ENCODE results near the gene MEI1. TPM values are rescaled to one million over a fixed set of nuclear protein-coding genes. Genes with fewer than 3 reads are reported as not detected.

MEI1 gene
- total and polyA plus RNA-seq, 9 of the 15 experiments (the other 6 are each of a cell fraction or from before 2014, with no cell fraction given), result 0.08 to 0.68 (median 0.18) TPM; not detected in 2

GRCh38 chr22:41845380-41846267 lies 146.3 kb downstream of the MEI1 start (continued):
- TF ChIP-seq E2F5 (CRISPR knock-in tag; IDR thresholded peaks at IDR 0.05), result no peak
- no peak for TF ChIP-seq HNRNPL (IDR thresholded peaks at IDR 0.05; ENCODE audit: low read depth, low read length)
- TF ChIP-seq RBM15 (IDR thresholded peaks at IDR 0.05; ENCODE audit: insufficient read depth, low read length), result no peak
- TF ChIP-seq TBP (optimal IDR thresholded peaks at IDR 0.05; ENCODE audit: low read depth, low read length), result no peak
- TF ChIP-seq DLX4 (CRISPR knock-in tag; IDR thresholded peaks at IDR 0.05), result no peak
- TF ChIP-seq TAL1 (IDR thresholded peaks at IDR 0.05), result peak; percentile 98
- TF ChIP-seq CHCHD3 (CRISPR knock-in tag; IDR thresholded peaks at IDR 0.05), result no peak
- peak; percentile 72; the same call in 1 of the 2 replicates for TF ChIP-seq ESRRA (IDR thresholded peaks at IDR 0.05; ENCODE audit: borderline replicate concordance, low read depth)
- peak; percentile 36; the same call in 1 of the 2 replicates for TF ChIP-seq MYNN (IDR thresholded peaks at IDR 0.05)
- no peak for TF ChIP-seq MYNN (CRISPR knock-in tag; IDR thresholded peaks at IDR 0.05)
- no peak for TF ChIP-seq ZFP36 (IDR thresholded peaks at IDR 0.05; ENCODE audit: low read depth, low read length, partially characterized antibody)
- no peak for TF ChIP-seq NFYB (IDR thresholded peaks at IDR 0.05; ENCODE audit: extremely low read depth, insufficient read length)
- TF ChIP-seq ZSCAN29 (IDR thresholded peaks at IDR 0.05), result peak; percentile 64; the same call in 1 of the 2 replicates
- no peak for TF ChIP-seq XRCC4 (IDR thresholded peaks at IDR 0.05; ENCODE audit: extremely low read depth, insufficient read depth, insufficient read length)
- TF ChIP-seq SMAD3 (CRISPR knock-in tag; conservative IDR thresholded peaks at IDR 0.05), result peak; percentile 81; the same call in 1 of the 2 replicates
- TF ChIP-seq RBM22 (IDR thresholded peaks at IDR 0.05; ENCODE audit: low read depth, low read length, poor library complexity, severe bottlenecking), result no peak
- no peak for TF ChIP-seq ARID3B (CRISPR knock-in tag; IDR thresholded peaks at IDR 0.05; ENCODE audit: borderline replicate concordance)
- no peak for TF ChIP-seq TRIM28 (IDR thresholded peaks at IDR 0.05)
- TF ChIP-seq ZNF133 (CRISPR knock-in tag; IDR thresholded peaks at IDR 0.05), result no peak
- peak in 1 of 2 experiments; percentile 87; a peak in 2 of 4 replicates for TF ChIP-seq TEAD1 (CRISPR knock-in tag; IDR thresholded peaks at IDR 0.05)
- no peak for TF ChIP-seq PHTF2 (CRISPR knock-in tag; IDR thresholded peaks at IDR 0.05)
- TF ChIP-seq ZNF165 (CRISPR knock-in tag; IDR thresholded peaks at IDR 0.05; ENCODE audit: borderline replicate concordance), result no peak
- TF ChIP-seq ZFP91 (CRISPR knock-in tag; IDR thresholded peaks at IDR 0.05), result no peak
- TF ChIP-seq NEUROD1 (IDR thresholded peaks at IDR 0.05; ENCODE audit: borderline replicate concordance, low read depth, low read length, partially characterized antibody), result peak; percentile 40

Data from K562 (cell line).